Measurements from ENCODE around the gene FGGY. TPM values are rescaled to one million over a fixed set of nuclear protein-coding genes. Genes with fewer than 3 reads are reported as not detected.
"Not testable (repeated sequence)": the region's sequence is repeated elsewhere in the genome, so short reads cannot be mapped to it uniquely, and the experiment has no call there.

Gene FGGY
- 16.2 and 18.0 TPM in 2 replicates for total RNA-seq (2014; rRNA removed)
- polyA plus RNA-seq (2012): 18.5 TPM

- peak; percentile 99 for DNase-seq (ENCODE audit: low read depth)
Observed at GRCh38 chr1:59296358-59297256, at the start of gene FGGY. TSS of gene FGGY (plus strand) at chr1:59297094. CDS start at chr1:59321550, 24,456 bp downstream.

GRCh38 chr1:59248758-59249157 is 48.1 kb upstream of the FGGY start:
- DNase-seq (ENCODE audit: low read depth): no peak

GRCh38 chr1:59249396-59250137 is 47.3 kb upstream of the FGGY start:
- DNase-seq (ENCODE audit: low read depth): no peak

- not testable (repeated sequence) for DNase-seq (ENCODE audit: low read depth)
Observed at GRCh38 chr1:59251061-59251460, 45.8 kb upstream of the FGGY start.

- DNase-seq (ENCODE audit: low read depth): not testable (repeated sequence)
Observed at GRCh38 chr1:59256429-59256828, 40.5 kb upstream of the FGGY start.

GRCh38 chr1:59258412-59259032 is 38.4 kb upstream of the FGGY start:
- no peak for DNase-seq (ENCODE audit: low read depth)

- no peak for DNase-seq (ENCODE audit: low read depth)
Observed at GRCh38 chr1:59261537-59261936, 35.4 kb upstream of the FGGY start.

- no peak for DNase-seq (ENCODE audit: low read depth)
Observed at GRCh38 chr1:59262631-59263030, 34.3 kb upstream of the FGGY start.

- DNase-seq (ENCODE audit: low read depth): no peak
Observed at GRCh38 chr1:59263111-59263510, 33.8 kb upstream of the FGGY start.

GRCh38 chr1:59265622-59266021 is 31.3 kb upstream of the FGGY start:
- no peak for DNase-seq (ENCODE audit: low read depth)

- DNase-seq (ENCODE audit: low read depth): no peak
Observed at GRCh38 chr1:59266180-59266926, 30.5 kb upstream of the FGGY start.

GRCh38 chr1:59266927-59267293 is 30.0 kb upstream of the FGGY start:
- DNase-seq (ENCODE audit: low read depth): no peak

GRCh38 chr1:59268406-59268805 is 28.5 kb upstream of the FGGY start:
- DNase-seq (ENCODE audit: low read depth): no peak

- DNase-seq (ENCODE audit: low read depth): no peak
Observed at GRCh38 chr1:59271561-59272260, 25.2 kb upstream of the FGGY start.

- peak; percentile 75 for DNase-seq (ENCODE audit: low read depth)
Observed at GRCh38 chr1:59272507-59272906, 24.4 kb upstream of the FGGY start.

- DNase-seq (ENCODE audit: low read depth): no peak
Observed at GRCh38 chr1:59276439-59276851, 20.4 kb upstream of the FGGY start.

- no peak for DNase-seq (ENCODE audit: low read depth)
Observed at GRCh38 chr1:59278780-59279354, 18.0 kb upstream of the FGGY start.

GRCh38 chr1:59279645-59280044 is 17.2 kb upstream of the FGGY start:
- DNase-seq (ENCODE audit: low read depth): no peak

- DNase-seq (ENCODE audit: low read depth): no peak
Observed at GRCh38 chr1:59282951-59283350, 13.9 kb upstream of the FGGY start.

- peak; percentile 59 for DNase-seq (ENCODE audit: low read depth)
Observed at GRCh38 chr1:59285691-59286090, 11.2 kb upstream of the FGGY start.
